ENCODE data around the gene RAE1.

The RAE1 gene

DNA sequence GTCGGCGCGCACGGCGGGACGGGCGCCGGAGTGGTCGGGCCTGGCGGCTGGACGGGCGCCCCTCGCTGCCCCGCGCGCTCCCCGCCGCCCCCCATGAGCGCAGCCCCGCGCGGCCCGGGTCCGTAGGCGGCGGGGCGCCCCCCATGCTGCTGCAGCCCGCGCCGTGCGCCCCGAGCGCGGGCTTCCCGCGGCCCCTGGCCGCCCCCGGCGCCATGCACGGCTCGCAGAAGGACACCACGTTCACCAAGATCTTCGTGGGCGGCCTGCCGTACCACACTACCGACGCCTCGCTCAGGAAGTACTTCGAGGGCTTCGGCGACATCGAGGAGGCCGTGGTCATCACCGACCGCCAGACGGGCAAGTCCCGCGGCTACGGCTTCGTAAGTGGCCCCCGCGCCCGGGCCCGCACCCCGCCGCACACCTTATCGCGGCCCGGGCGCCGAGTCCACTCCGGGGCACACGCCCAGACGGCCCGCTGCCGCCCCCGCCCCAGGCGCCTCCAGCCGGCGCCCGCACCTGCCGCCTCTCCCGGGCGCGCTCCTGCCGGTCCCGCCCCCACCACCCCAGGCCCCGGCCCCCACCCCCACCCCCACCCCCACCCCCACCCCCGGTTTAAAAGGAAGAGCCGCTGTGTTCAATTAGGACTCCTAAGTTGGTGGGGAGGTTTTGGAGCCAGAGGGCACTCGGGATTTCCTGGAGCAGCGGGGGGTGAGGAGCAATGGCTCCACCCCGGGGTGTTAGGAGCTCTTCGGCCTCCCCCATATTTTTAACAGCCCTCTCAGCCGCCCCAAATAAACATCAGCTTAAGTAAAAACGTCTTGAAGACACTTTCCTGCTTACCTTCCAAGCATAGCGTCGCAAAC lies 40.6 kb downstream of the RAE1 start:
- TF ChIP-seq EGR1 (IDR thresholded peaks at IDR 0.05) = no peak
- TF ChIP-seq, protein P1, sequence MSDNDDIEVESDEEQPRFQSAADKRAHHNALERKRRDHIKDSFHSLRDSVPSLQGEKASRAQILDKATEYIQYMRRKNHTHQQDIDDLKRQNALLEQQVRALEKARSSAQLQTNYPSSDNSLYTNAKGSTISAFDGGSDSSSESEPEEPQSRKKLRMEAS (IDR thresholded peaks at IDR 0.05) = peak; percentile 32; the same call in 1 of the 2 replicates

DNA sequence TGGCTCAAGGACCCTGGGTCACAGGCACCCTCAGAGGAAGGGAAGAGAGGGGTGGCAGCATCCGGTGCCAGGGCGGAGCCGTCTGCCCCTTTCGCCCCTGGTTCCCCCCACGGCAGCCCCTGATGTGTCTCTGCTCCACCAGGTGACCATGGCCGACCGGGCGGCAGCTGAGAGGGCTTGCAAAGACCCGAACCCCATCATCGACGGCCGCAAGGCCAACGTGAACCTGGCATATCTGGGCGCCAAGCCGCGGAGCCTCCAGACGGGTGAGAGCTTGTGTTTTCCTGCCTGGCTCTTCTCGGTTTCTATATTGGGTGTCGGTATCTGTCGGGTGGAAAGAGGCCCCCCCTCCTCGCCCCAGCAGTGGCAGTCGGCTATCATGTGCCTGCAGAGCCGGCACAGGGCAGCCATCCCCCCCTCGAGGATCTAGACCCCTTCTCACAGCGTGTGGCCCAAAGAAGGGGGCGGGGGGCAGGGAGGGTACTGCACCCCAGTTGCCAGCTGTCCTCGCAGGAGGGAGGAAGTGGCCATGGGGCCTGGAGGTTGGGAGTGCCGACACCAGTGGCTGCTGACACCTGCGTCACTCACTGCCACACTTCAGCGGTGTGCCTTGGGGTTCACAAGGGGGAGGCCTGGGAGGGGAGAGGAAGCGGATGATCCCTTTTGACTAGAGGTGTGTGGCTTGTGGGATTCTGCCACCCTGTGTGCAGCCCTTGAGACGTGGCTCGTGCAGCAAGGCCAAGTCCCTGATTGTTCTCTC lies 41.6 kb downstream of the RAE1 start:
- TF ChIP-seq TAF1 (IDR thresholded peaks at IDR 0.05; ENCODE audit: low read depth) (no peak), RAD21 (IDR thresholded peaks at IDR 0.05; ENCODE audit: low read depth) (no peak), EP300 (IDR thresholded peaks at IDR 0.05; ENCODE audit: borderline replicate concordance) (no peak), FOXM1 (IDR thresholded peaks at IDR 0.05; ENCODE audit: borderline replicate concordance, low read depth) (no peak), TCF12 (IDR thresholded peaks at IDR 0.05; ENCODE audit: low read depth) (no peak), EGR1 (IDR thresholded peaks at IDR 0.05) (no peak), CREB1 (IDR thresholded peaks at IDR 0.05; ENCODE audit: low read depth) (no peak), YY1 (IDR thresholded peaks at IDR 0.05; ENCODE audit: low read depth) (no peak), ZBTB7A (IDR thresholded peaks at IDR 0.05; ENCODE audit: low read depth) (no peak)
- TF ChIP-seq, protein P2, sequence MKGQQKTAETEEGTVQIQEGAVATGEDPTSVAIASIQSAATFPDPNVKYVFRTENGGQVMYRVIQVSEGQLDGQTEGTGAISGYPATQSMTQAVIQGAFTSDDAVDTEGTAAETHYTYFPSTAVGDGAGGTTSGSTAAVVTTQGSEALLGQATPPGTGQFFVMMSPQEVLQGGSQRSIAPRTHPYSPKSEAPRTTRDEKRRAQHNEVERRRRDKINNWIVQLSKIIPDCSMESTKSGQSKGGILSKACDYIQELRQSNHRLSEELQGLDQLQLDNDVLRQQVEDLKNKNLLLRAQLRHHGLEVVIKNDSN (IDR thresholded peaks at IDR 0.05) = no peak

- TF ChIP-seq CEBPB (IDR thresholded peaks at IDR 0.05) (no peak), TCF12 (IDR thresholded peaks at IDR 0.05; ENCODE audit: low read depth) (no peak), EP300 (IDR thresholded peaks at IDR 0.05; ENCODE audit: borderline replicate concordance) (no peak), REST (IDR thresholded peaks at IDR 0.05; ENCODE audit: low read depth) (no peak), YY1 (IDR thresholded peaks at IDR 0.05; ENCODE audit: low read depth) (no peak), CREB1 (IDR thresholded peaks at IDR 0.05; ENCODE audit: low read depth) (no peak), TEAD4 (IDR thresholded peaks at IDR 0.05) (no peak), ZBTB7A (IDR thresholded peaks at IDR 0.05; ENCODE audit: low read depth) (no peak), FOXM1 (IDR thresholded peaks at IDR 0.05; ENCODE audit: borderline replicate concordance, low read depth) (no peak), RAD21 (IDR thresholded peaks at IDR 0.05; ENCODE audit: low read depth) (no peak), NFIC (IDR thresholded peaks at IDR 0.05) (no peak), TAF1 (IDR thresholded peaks at IDR 0.05; ENCODE audit: low read depth) (no peak), EGR1 (IDR thresholded peaks at IDR 0.05) (no peak)
- TF ChIP-seq, protein P1 (IDR thresholded peaks at IDR 0.05) = no peak
- TF ChIP-seq, protein P2 (IDR thresholded peaks at IDR 0.05) = no peak
These were observed 42.5 kb downstream of the RAE1 start for GRCh38 chr20:57393321-57394120.

DNA sequence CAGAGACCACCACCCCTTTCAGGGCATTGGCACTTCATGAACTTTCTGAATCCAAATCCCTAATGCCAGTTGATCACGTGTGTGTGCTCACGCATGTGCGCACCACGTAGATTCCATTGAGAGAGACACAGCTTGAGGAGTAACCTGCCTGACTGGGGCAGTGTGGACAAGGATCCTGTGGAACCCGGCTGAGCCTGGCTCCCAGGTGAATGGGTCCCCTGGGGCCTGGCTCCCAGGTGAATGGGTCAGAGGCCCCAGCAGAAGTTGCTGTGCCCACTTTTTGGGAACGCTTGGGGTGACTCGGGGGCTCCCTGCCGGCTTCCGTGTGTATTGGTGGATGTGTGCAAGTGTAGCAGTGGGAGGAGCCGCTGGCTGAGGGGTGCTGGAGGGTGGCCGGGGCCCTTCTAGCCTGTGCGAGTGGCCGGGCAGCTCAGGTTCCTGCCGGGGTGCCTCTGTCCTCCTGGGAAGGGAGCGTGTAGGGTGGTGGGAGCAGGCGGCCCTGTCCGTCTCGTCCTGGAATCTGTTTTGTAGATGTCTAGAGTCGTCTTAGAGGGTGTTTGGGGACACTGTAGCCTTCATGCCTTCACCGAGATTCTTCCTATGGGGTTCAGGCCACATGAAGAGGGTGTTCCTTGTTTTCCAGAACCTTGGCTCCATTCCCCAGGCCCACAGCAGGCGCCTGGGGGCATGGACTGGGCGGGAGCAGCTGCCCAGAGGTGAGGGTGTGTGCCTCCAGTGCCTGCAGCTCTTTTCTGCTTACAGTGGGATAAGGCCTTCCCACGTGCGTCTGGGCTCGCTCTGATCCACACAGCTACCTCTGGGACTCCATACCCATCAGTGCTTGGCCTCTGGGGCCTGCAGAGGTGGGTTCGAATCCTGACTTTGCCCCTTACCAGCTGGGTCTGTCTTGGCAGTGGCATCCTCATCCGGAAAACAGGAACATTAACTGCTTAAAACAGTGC lies 43.3 kb downstream of the RAE1 start:
- TF ChIP-seq RAD21 (IDR thresholded peaks at IDR 0.05; ENCODE audit: low read depth) = no peak
- no peak for TF ChIP-seq NFIC (IDR thresholded peaks at IDR 0.05)
- no peak for TF ChIP-seq FOXM1 (IDR thresholded peaks at IDR 0.05; ENCODE audit: borderline replicate concordance, low read depth)
- TF ChIP-seq, protein P1 (IDR thresholded peaks at IDR 0.05) = no peak
- TF ChIP-seq ZBTB7A (IDR thresholded peaks at IDR 0.05; ENCODE audit: low read depth) = no peak
- TF ChIP-seq, protein P2 (IDR thresholded peaks at IDR 0.05) = no peak
- no peak for TF ChIP-seq CREB1 (IDR thresholded peaks at IDR 0.05; ENCODE audit: low read depth)
- TF ChIP-seq EGR1 (IDR thresholded peaks at IDR 0.05) = no peak
- TF ChIP-seq EP300 (IDR thresholded peaks at IDR 0.05; ENCODE audit: borderline replicate concordance) = no peak
- TF ChIP-seq TAF1 (IDR thresholded peaks at IDR 0.05; ENCODE audit: low read depth) = no peak
- TF ChIP-seq YY1 (IDR thresholded peaks at IDR 0.05; ENCODE audit: low read depth) = no peak
- TF ChIP-seq CEBPB (IDR thresholded peaks at IDR 0.05) = no peak
- TF ChIP-seq REST (IDR thresholded peaks at IDR 0.05; ENCODE audit: low read depth) = no peak
- TF ChIP-seq TCF12 (IDR thresholded peaks at IDR 0.05; ENCODE audit: low read depth) = no peak
- no peak for TF ChIP-seq TEAD4 (IDR thresholded peaks at IDR 0.05)
